Measurements from ENCODE around the gene SMAD6.
A peak's percentile ranks its signal among the peaks of the same experiment; 100 is the strongest.

The SMAD6 gene

DNA sequence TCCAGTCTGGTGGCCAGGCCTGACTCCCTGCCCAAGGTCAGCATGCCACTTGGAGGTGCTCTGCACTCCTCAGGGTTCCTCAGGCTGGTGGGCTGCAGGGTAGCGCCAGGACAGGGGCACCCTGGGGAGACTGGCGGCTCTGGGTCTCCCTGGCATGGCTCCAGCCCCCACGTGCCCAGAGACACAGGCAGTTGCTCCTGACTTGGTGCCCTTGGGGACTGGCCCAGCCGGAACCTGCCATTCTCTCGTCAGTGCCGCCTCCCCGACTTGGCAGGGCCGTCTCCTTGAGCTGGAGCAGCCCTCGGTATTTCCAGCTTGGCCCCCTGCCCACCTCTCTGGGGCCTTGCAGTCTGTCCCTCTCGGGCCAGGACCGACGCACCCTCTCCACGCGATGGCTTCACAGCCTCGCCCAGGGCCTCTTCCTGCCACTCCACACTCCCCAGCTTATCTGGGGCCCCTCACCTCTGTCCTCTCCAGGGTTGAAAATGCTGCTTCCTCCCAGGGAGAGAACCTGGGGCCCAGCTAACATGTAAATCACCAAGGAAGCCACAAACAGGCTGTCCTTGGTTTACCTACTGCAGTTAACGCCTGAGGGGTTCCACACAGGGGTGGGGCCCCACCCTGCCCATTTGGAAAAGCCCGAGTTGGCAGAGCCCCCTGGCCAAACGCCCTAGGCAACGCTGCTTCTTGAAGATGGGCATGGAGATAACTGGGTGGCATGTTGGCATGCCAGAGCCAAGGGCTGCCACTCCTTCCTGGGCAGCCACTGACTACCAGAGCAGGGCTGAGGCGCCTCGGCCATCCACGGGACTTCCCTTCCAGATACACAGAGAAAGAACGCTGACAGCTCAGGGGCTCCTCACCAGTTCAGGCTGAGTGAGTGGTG is 61.4 kb downstream of the SMAD6 start:
- DNase-seq (ENCODE audit: low spot score) = no peak
- in situ Hi-C loops (cut with MboI; ENCODE audit: low sequenced_read_pairs, unreplicated experiment) = no loop called here
- TF ChIP-seq, protein P1, sequence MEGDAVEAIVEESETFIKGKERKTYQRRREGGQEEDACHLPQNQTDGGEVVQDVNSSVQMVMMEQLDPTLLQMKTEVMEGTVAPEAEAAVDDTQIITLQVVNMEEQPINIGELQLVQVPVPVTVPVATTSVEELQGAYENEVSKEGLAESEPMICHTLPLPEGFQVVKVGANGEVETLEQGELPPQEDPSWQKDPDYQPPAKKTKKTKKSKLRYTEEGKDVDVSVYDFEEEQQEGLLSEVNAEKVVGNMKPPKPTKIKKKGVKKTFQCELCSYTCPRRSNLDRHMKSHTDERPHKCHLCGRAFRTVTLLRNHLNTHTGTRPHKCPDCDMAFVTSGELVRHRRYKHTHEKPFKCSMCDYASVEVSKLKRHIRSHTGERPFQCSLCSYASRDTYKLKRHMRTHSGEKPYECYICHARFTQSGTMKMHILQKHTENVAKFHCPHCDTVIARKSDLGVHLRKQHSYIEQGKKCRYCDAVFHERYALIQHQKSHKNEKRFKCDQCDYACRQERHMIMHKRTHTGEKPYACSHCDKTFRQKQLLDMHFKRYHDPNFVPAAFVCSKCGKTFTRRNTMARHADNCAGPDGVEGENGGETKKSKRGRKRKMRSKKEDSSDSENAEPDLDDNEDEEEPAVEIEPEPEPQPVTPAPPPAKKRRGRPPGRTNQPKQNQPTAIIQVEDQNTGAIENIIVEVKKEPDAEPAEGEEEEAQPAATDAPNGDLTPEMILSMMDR (IDR thresholded peaks at IDR 0.05; ENCODE audit: borderline replicate concordance, control extremely low read depth, extremely low read depth, insufficient read depth, missing control alignments) = no peak

DNA sequence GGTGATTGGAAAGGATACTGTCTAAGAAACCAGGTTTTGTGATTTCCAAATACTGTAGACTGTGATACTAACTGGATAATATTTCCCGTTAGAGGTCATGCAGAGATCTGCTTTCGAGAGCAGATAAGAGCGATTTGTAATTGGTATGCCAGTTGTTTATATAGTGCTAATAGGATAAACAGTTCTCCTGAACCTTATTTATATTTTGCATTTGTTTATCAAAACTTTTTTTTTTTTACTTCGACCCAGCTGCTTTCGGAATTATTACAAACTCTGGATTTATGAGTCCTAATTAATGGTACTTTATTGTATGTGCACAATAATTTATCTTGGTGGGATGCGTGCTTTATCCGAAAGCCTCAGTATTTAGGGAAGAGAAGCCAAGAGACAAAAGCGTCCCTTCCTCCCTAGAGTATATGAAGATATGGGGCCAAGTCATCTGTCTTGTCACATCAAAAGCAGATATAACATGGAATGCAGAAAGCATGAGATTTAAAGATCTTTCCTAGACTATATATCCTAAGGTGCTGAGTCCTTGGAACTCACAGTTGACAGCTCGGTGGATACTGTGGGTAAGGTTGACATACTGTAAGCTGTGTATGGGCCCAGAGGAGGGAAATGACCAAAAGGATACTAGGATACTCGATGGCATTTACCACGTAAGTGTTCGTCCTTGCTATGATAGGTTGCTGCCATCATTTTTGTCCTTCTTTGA is 62.2 kb downstream of the SMAD6 start:
- in situ Hi-C loops (cut with MboI; ENCODE audit: low sequenced_read_pairs, unreplicated experiment) = no loop called here
- TF ChIP-seq, protein P1 (IDR thresholded peaks at IDR 0.05; ENCODE audit: borderline replicate concordance, control extremely low read depth, extremely low read depth, insufficient read depth, missing control alignments) = no peak
- DNase-seq (ENCODE audit: low spot score) = no peak

DNA sequence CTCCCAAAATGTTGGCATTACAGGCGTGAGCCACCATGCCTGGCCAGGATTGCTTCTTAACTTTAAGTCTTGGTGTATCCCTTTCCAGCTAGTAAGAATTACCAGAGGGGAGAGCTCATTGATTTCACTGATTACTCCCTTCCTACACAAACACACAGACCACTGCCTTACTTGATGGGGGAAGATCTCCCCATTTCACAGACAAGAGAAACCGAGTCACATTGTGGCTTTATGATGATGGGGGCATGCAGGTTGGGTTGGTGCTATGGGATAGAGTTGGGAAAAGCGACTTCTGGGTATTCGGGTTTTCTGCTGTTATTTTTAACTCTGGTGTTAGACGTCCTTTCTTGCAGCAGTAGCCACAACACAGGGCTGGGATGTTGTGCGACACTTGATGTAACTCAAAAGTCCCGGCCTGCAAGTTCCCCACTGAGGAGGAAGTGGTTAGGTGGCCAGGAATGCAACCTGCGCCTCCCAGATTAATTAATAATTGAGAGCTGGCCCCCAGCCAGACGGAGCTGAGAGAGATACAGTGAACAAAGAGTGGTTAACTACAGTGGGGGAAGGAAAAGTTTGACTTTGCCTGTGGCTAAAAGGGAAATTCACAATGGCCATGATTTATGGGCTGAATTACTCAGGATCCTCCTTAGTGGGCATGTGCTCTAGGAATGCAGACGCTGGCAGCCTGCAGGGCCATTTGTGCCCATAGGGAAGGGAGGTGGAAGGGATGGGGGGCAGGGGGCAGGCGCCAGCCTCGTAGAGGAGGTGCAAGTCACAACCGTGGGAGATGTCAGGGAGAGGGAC is 63.6 kb downstream of the SMAD6 start:
- TF ChIP-seq, protein P1 (IDR thresholded peaks at IDR 0.05; ENCODE audit: borderline replicate concordance, control extremely low read depth, extremely low read depth, insufficient read depth, missing control alignments) = no peak
- peak; percentile 60 for DNase-seq (ENCODE audit: low spot score)
- in situ Hi-C loops (cut with MboI; ENCODE audit: low sequenced_read_pairs, unreplicated experiment) = no loop called here

DNA sequence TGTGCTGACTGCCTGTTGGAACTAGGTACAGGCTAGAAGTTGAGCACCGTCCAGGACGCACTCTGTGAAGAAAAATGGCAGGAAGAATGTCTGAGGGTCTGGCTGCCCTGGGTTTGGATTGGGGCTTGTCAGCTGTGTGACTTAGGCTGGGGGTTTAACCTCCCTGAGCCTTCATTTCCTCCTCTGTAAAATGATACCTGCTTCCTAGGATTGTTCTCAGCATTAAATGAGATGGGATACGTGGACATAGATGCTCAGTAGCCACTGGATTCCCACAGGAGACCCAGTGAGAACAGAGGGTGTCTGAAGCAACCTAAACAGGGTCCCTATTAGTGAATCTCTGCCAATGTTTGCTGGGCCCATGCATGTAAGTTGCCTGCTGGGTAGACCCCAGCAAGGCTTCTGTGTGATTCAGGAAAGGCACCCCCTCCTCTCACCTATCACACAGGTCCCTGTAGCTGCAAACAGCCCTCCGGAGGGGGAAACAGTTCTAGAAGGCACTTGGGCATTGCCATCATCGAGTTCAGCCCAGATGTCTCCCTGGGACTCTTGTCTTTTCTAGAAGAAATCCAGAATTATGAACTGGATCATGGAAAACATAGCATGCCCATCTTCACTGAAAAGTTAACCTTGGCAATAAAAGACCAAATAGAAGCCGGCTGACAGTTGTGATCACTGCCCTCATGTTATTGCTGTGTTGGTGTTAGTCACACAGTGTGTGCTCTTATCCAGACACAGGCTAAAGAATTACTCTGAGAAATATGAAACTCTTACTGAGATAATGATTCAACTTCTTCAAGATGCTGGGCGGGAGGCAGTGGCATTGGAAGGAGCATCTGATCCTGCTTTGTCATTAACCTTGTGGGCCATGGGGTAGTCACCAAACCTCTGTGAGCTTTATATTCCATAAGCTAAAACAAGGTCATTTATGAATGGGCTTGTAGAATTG is 64.5 kb downstream of the SMAD6 start:
- no peak for DNase-seq (ENCODE audit: low spot score)
- TF ChIP-seq, protein P1 (IDR thresholded peaks at IDR 0.05; ENCODE audit: borderline replicate concordance, control extremely low read depth, extremely low read depth, insufficient read depth, missing control alignments) = no peak
- in situ Hi-C loops (cut with MboI; ENCODE audit: low sequenced_read_pairs, unreplicated experiment) = no loop called here

DNA sequence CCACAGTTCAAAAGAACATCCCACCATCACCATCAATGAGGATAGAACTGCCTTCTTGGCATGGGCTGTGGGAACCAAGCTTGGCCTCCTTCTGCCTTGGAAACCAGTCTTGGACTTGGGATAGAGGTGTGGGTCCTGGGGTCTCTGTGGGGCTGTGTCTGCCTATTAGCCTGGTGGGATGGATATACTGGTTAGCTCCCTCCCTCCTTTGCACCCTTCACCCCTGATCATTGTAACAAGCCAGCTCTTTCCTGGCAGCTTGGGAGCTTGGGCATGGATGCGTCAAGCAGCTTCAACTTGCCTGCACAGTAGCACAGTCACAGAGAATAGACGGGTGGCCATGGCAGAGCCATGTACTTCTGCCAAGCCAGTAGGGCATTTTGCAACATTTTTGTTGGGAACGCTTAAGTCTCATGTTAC is 65.2 kb downstream of the SMAD6 start:
- in situ Hi-C loops (cut with MboI; ENCODE audit: low sequenced_read_pairs, unreplicated experiment) = no loop called here
- no peak for DNase-seq (ENCODE audit: low spot score)
- TF ChIP-seq, protein P1 (IDR thresholded peaks at IDR 0.05; ENCODE audit: borderline replicate concordance, control extremely low read depth, extremely low read depth, insufficient read depth, missing control alignments) = no peak
